ENCODE measurements around the gene PICALM.

GRCh38 chr11:86101941-86102407, 33.1 kb upstream of the PICALM start:
- TF ChIP-seq MYC (IDR thresholded peaks at IDR 0.05; ENCODE audit: low read depth, low read length) = no peak
- no peak for TF ChIP-seq POLR2AphosphoS5 (IDR thresholded peaks at IDR 0.05; ENCODE audit: insufficient read depth, low read depth, low read length)
- TF ChIP-seq CTCF (IDR thresholded peaks at IDR 0.05; ENCODE audit: extremely low read depth in 1 of 2, insufficient read depth in 1 of 2, low read depth in 1 of 2, low read length in 2 of 2) = no peak
- no peak for TF ChIP-seq POLR2A (IDR thresholded peaks at IDR 0.05; ENCODE audit: low read depth, low read length)
- TF ChIP-seq GATA2 (IDR thresholded peaks at IDR 0.05; ENCODE audit: insufficient read depth, insufficient read length, low read depth, low read length) = no peak
- TF ChIP-seq EZH2 (IDR thresholded peaks at IDR 0.05; ENCODE audit: borderline replicate concordance, low read depth, low read length, severe bottlenecking) = no peak
- no peak for TF ChIP-seq MAX (IDR thresholded peaks at IDR 0.05; ENCODE audit: insufficient read depth, insufficient read length)

Data from endothelial cell of umbilical vein (primary cell).